Endothelial cell of hepatic sinusoid (primary cell): Measurements from ENCODE around the gene CCR5AS.

Experiments used
- in situ Hi-C: cut with HindIII; loops from 2 replicates; pipeline ENCODE4 v1.10.0; 2017; ENCODE audit warnings: low sequenced_read_pairs

Gene CCR5AS

GRCh38 chr3:46360907-46361306 is 46.0 kb downstream of the CCR5AS start:
- in situ Hi-C loops, result loop anchor here (25.0 kb wide), 1 partner anchor 274 kb away; no protein-coding TSS in a partner anchor

- in situ Hi-C loops, result loop anchor here (25.0 kb wide), 1 partner anchor 273 kb away; no protein-coding TSS in a partner anchor
Observed at GRCh38 chr3:46359733-46360493, 47.0 kb downstream of the CCR5AS start.

GRCh38 chr3:46358466-46358865 is 48.4 kb downstream of the CCR5AS start:
- in situ Hi-C loops, result loop anchor here (25.0 kb wide), 1 partner anchor 271 kb away; no protein-coding TSS in a partner anchor

GRCh38 chr3:46356909-46357308 is 50.0 kb downstream of the CCR5AS start:
- in situ Hi-C loops, result loop anchor here (25.0 kb wide), 1 partner anchor 270 kb away; no protein-coding TSS in a partner anchor

- in situ Hi-C loops, result loop anchor here (25.0 kb wide), 1 partner anchor 269 kb away; no protein-coding TSS in a partner anchor
Observed at GRCh38 chr3:46356276-46356675, 50.6 kb downstream of the CCR5AS start.

GRCh38 chr3:46354984-46355383 is 51.9 kb downstream of the CCR5AS start:
- in situ Hi-C loops, result loop anchor here (25.0 kb wide), 1 partner anchor 268 kb away; no protein-coding TSS in a partner anchor

- in situ Hi-C loops, result loop anchor here (25.0 kb wide), 1 partner anchor 267 kb away; no protein-coding TSS in a partner anchor
Observed at GRCh38 chr3:46354478-46354877, 52.4 kb downstream of the CCR5AS start.

GRCh38 chr3:46353647-46354410 is 53.0 kb downstream of the CCR5AS start, which contains the start of gene CCR2:
CCR2 (plus strand) TSS chr3:46354111; CDS start chr3:46357528, 3,417 bp downstream.
- in situ Hi-C loops, result loop anchor here (25.0 kb wide), 1 partner anchor 267 kb away; no protein-coding TSS in a partner anchor

GRCh38 chr3:46353090-46353489 is 53.8 kb downstream of the CCR5AS start:
- in situ Hi-C loops, result loop anchor here (25.0 kb wide), 1 partner anchor 266 kb away; no protein-coding TSS in a partner anchor

GRCh38 chr3:46351646-46352045 is 55.2 kb downstream of the CCR5AS start:
- in situ Hi-C loops, result loop anchor here (25.0 kb wide), 1 partner anchor 264 kb away; no protein-coding TSS in a partner anchor

- in situ Hi-C loops, result loop anchor here (25.0 kb wide), 1 partner anchor 263 kb away; no protein-coding TSS in a partner anchor
Observed at GRCh38 chr3:46350262-46350565, 56.7 kb downstream of the CCR5AS start.

- in situ Hi-C loops, result loop anchor here (25.0 kb wide), 1 partner anchor 262 kb away; no protein-coding TSS in a partner anchor
Observed at GRCh38 chr3:46349484-46350261, 57.2 kb downstream of the CCR5AS start.

GRCh38 chr3:46348823-46349482 is 57.9 kb downstream of the CCR5AS start:
- in situ Hi-C loops, result no loop called here

- in situ Hi-C loops, result no loop called here
Observed at GRCh38 chr3:46344476-46344875, 62.4 kb downstream of the CCR5AS start.

GRCh38 chr3:46338840-46339239 is 68.0 kb downstream of the CCR5AS start:
- in situ Hi-C loops, result no loop called here

GRCh38 chr3:46337911-46338310 is 69.0 kb downstream of the CCR5AS start:
- in situ Hi-C loops, result no loop called here

- in situ Hi-C loops, result no loop called here
Observed at GRCh38 chr3:46335541-46335940, 71.3 kb downstream of the CCR5AS start.

- in situ Hi-C loops, result loop anchor here (5.0 kb wide), 1 partner anchor 47 kb away; no protein-coding TSS in a partner anchor
Observed at GRCh38 chr3:46334741-46335478, 72.0 kb downstream of the CCR5AS start.

- in situ Hi-C loops, result loop anchor here (5.0 kb wide), 1 partner anchor 52 kb away; no protein-coding TSS in a partner anchor
Observed at GRCh38 chr3:46330676-46331075, 76.2 kb downstream of the CCR5AS start.
